GM19099 (cell line): Measurements from ENCODE around the gene SCNN1A.

Experiments used
- POLR2A ChIP-seq: IDR thresholded peaks from 3 replicates; pipeline ENCODE4 v1.6.1; 2011; ENCODE audit warnings: low read depth; ENCODE audit not compliant: insufficient read length; ENCODE audit errors: extremely low read depth

The SCNN1A gene

GRCh38 chr12:6391013-6391412, 15.7 kb upstream of the SCNN1A start:
- TF ChIP-seq POLR2A: no peak

GRCh38 chr12:6390084-6390799, 14.9 kb upstream of the SCNN1A start:
- no peak for TF ChIP-seq POLR2A

DNA sequence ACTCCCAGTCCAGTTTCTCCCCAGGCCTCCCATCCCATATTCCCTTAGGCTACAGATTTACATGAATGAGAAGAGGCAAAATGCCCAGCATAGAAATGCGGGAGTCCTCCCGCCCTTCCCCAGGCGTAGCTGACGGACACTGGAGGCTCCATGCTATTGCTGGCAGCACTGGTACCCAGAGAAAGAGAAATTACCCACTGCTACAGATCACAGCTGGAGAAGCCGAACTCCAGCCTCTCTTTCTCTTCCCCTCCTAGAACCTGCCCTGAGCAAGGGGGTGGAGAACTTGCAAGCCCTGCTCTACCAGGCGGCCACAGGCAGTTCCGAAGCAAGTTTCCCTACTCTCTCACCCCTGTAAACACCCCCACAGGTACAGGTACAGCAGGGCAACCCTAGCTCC, 12.2 kb upstream of the SCNN1A start:
- no peak for TF ChIP-seq POLR2A

GRCh38 chr12:6386491-6386890, 11.1 kb upstream of the SCNN1A start:
- TF ChIP-seq POLR2A: no peak

DNA sequence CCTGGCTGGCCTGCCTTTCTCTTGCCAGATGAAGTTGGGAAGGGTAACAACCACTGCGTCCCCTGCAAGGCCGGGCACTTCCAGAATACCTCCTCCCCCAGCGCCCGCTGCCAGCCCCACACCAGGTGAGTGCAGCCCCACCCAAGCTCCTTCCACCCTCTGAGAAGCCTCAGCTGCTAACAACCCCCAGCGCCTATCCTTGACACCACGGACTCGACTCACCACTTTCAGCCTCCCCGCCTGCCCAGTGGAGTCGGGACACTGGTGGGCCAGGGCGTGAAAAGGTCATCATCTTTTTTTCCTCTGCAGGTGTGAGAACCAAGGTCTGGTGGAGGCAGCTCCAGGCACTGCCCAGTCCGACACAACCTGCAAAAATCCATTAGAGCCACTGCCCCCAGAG, 10.7 kb upstream of the SCNN1A start:
- no peak for TF ChIP-seq POLR2A

DNA sequence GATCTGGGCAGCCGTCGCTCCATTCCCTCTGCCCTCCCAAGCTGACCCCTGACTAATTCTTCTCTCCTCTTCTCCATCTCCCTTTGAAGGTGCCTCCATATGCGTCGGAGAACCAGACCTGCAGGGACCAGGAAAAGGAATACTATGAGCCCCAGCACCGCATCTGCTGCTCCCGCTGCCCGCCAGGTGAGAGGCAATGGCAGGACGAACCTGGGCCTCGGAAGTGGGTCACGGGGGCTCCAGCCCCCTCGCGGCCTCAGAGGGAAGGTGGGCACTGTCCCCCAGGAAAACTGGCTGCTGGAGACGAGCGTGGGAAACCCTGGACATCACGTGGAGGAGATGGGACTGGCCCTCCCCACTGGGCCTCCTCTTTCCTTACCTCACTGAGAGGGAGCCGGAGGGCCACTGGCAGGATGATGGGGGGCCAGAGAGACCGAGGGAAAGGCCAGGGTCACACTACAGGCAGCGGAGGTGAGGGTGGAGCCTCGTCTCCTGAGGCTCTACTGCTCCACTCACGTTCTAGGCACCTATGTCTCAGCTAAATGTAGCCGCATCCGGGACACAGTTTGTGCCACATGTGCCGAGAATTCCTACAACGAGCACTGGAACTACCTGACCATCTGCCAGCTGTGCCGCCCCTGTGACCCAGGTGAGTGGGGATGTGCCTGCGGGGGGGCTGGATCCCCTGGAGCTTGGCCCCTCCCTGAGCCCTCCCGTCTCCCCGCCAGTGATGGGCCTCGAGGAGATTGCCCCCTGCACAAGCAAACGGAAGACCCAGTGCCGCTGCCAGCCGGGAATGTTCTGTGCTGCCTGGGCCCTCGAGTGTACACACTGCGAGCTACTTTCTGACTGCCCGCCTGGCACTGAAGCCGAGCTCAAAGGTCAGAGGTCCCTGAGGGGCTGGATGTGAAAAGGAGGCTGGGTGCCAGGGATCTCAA, 9.4 kb upstream of the SCNN1A start:
- TF ChIP-seq POLR2A: no peak

GRCh38 chr12:6383572-6384498, 8.5 kb upstream of the SCNN1A start, which contains the start of gene LTBR:
Gene LTBR, plus strand, starts transcription at chr12:6384162. Its CDS starts 197 bp downstream, at chr12:6384359.
- TF ChIP-seq POLR2A: no peak

DNA sequence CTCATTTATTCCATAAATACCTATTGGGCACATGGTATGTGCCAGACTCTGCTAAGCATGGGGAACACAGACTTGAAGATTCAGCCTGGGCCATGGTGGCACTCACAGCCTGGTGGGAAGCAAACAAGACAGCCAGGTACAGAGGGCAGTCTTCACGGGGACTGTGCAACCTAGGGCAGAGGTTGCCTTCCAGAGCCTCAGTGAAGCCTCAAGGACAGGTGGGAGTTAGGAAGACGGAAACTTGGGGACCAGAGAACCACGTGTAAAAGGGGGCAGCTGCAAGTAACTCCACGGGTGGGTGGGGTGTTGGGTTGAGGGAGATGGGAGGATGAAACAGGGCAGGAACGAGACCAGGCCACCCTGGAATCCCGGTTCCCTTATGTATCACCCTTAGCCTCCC, 7.6 kb upstream of the SCNN1A start:
- TF ChIP-seq POLR2A: no peak

- TF ChIP-seq POLR2A: no peak
These were observed 7.0 kb upstream of the SCNN1A start for GRCh38 chr12:6382371-6382770.

DNA sequence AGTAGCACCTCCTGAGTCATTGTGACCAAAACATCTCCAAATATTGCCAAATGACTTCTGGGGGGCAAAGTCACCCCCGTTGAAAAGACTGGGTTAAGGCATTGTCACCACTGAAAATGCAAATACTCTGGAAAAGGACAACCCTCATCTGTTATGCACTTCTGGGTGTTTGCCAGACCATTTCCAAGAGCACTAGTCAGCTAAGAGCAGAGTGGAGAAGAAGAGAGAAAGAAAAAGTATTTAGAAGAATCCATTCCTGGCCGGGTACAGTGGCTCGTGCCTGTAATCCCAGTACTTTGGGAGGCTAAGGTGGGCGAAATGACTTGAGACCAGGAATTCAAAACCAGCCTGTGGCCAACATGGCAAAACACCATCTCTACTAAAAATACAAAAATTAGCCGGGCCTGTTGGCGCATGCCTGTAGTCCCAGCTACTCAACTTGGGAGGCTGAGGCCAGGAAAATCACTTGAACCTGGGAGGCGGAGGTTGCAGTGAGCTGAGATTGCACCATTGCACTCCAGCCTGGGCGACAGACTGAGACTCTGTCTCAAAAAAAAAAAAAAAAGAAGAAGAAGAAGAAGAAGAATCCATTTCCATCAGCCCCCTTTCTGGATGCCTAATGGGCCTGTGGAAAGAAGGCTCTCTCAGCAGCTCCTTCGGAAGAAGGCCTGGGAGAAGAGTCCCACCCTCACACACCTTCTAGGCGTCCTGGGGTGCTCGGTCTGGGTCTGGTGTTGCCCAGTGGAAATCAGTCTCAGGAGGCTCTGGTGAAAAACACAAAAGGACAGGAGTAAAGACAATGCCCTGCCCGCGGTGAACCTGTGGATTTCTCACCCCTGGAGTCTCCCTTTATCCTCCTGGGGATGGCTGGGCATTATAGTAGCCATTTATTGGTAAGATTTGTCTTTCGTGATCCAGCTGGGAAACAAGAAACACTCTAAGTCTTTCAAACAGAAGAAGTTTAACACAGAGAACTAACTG, 5.1 kb upstream of the SCNN1A start:
- TF ChIP-seq POLR2A: no peak

DNA sequence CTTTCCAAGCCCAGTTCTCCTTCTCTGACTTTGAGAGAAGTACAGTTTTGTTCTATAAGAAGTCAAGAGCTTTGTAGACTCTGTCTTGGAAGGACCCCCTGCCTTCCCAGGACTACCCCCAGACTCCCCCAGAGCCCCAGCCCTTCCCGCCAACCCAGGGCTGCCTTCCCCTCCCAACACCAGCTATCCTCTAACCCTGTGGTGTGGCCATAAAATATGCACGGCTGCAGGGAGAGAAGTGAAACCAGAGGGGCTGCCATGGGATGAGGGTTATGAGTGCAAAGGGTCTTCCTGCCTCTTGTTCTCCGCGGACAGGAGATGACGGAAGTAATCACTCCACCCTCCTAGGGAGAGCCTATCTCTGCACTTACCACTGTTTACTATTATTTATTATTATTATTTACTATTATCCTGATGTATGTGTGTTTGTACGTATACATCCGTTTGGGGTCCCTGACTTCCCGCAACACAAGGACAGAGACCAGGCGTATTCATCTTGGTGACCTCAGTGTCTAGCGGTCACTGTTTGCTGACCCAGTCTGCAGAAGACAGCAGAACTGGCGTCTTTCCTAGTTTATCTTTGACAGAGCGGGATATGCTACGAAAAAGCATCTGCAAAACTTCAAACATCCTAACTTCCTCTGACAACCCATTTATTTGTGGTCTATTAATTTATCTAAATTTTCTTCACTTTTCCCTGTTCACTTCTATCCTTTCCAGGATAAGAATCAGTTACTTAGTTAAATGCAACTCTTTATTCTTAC, 3.5 kb upstream of the SCNN1A start:
- no peak for TF ChIP-seq POLR2A

GRCh38 chr12:6377667-6377994, 2.3 kb upstream of the SCNN1A start:
- no peak for TF ChIP-seq POLR2A
